Effector memory CD8-positive, alpha-beta T cell (primary cell): ENCODE results near the gene NMU.
"Not testable (repeated sequence)": the region's sequence is repeated elsewhere in the genome, so short reads cannot be mapped to it uniquely, and the experiment has no call there.

Source experiments
- ATAC-seq: fragments of 150-1000 bp; cut with Tn5 transposase; replicated peaks from 2 replicates; pipeline ENCODE4 v1.10.0; 2021; ENCODE audit warnings: mild to moderate bottlenecking, moderate library complexity
- DNase-seq, 3 experiments: peaks; one replicate each; pipeline ENCODE4 v3.0.0; 2021
- H3K27ac Mint-ChIP-seq, 2 donors: one replicate each; pipeline ENCODE4 v1.8.0; 2022; ENCODE audit warnings: mild to moderate bottlenecking in 2 of 2, mixed read lengths in 2 of 2, moderate library complexity in 2 of 2
- H3K27me3 Mint-ChIP-seq, 2 donors: one replicate each; pipeline ENCODE4 v1.8.0; 2022; ENCODE audit warnings: mixed read lengths in 2 of 2
- H3K36me3 Mint-ChIP-seq: one replicate; pipeline ENCODE4 v1.8.0; 2022; ENCODE audit warnings: mild to moderate bottlenecking, moderate library complexity, mixed read lengths; ENCODE audit not compliant: insufficient read depth
- H3K4me1 Mint-ChIP-seq, 2 donors: one replicate each; pipeline ENCODE4 v1.8.0; 2022; ENCODE audit warnings: low read depth in 2 of 2, mixed read lengths in 2 of 2
- H3K4me3 Mint-ChIP-seq, 2 donors: one replicate each; pipeline ENCODE4 v1.8.0; 2022; ENCODE audit warnings: mild to moderate bottlenecking in 2 of 2, mixed read lengths in 2 of 2, moderate library complexity in 2 of 2
- H3K9me3 Mint-ChIP-seq, 2 donors: one replicate each; pipeline ENCODE4 v1.8.0; 2022; ENCODE audit warnings: mixed read lengths in 2 of 2

NMU gene

GRCh38 chr4:55658657-55659056, 22.6 kb upstream of the NMU start:
- H3K27ac Mint-ChIP-seq: no peak overlapping the region
- DNase-seq (no peak), ATAC-seq (no peak)
- H3K4me3 Mint-ChIP-seq: no peak overlapping the region
- H3K9me3 Mint-ChIP-seq: peaks cover 0 to 4% of the 10 kb centered on the region in 2 donors
- no peaks in the 10 kb centered on the region for H3K4me1 Mint-ChIP-seq
- H3K27me3 Mint-ChIP-seq: peaks cover 17 to 40% of the 10 kb centered on the region in 2 donors
- H3K36me3 Mint-ChIP-seq: peaks cover 4% of the 10 kb centered on the region

- no peak overlapping the region for H3K4me3 Mint-ChIP-seq
- DNase-seq: no peak
- H3K27me3 Mint-ChIP-seq: peaks cover 22 to 27% of the 10 kb centered on the region in 2 donors
- ATAC-seq: no peak
- H3K9me3 Mint-ChIP-seq: no peaks in the 10 kb centered on the region
- no peak overlapping the region for H3K27ac Mint-ChIP-seq
- H3K4me1 Mint-ChIP-seq: no peaks in the 10 kb centered on the region
- peaks cover 4% of the 10 kb centered on the region for H3K36me3 Mint-ChIP-seq
These were observed 18.0 kb upstream of the NMU start for GRCh38 chr4:55654131-55654530.

GRCh38 chr4:55650483-55650882, 14.4 kb upstream of the NMU start:
- no peaks in the 10 kb centered on the region for H3K4me1 Mint-ChIP-seq
- ATAC-seq (no peak), DNase-seq (no peak)
- H3K27ac Mint-ChIP-seq: no peak overlapping the region
- H3K9me3 Mint-ChIP-seq: no peaks in the 10 kb centered on the region
- no peak overlapping the region for H3K4me3 Mint-ChIP-seq
- peaks cover 24 to 26% of the 10 kb centered on the region in 2 donors for H3K27me3 Mint-ChIP-seq
- H3K36me3 Mint-ChIP-seq: peaks cover 4% of the 10 kb centered on the region

- peaks cover 10 to 15% of the 10 kb centered on the region in 2 donors for H3K4me1 Mint-ChIP-seq
- H3K27ac Mint-ChIP-seq: no peak overlapping the region
- peaks cover 2% of the 10 kb centered on the region for H3K36me3 Mint-ChIP-seq
- H3K9me3 Mint-ChIP-seq: no peaks in the 10 kb centered on the region
- ATAC-seq (no peak), DNase-seq (no peak)
- H3K4me3 Mint-ChIP-seq: no peak overlapping the region
- H3K27me3 Mint-ChIP-seq: peaks cover 45 to 53% of the 10 kb centered on the region in 2 donors
These were observed 1.2 kb upstream of the NMU start for GRCh38 chr4:55637272-55637820.

GRCh38 chr4:55636656-55636999, 530 bp upstream of the NMU start:
- no peaks in the 10 kb centered on the region for H3K9me3 Mint-ChIP-seq
- H3K36me3 Mint-ChIP-seq: peaks cover 2% of the 10 kb centered on the region
- H3K27me3 Mint-ChIP-seq: peaks cover 48 to 58% of the 10 kb centered on the region in 2 donors
- no peak for ATAC-seq
- no peak overlapping the region for H3K27ac Mint-ChIP-seq
- no peak for DNase-seq
- H3K4me1 Mint-ChIP-seq: peaks cover 10 to 15% of the 10 kb centered on the region in 2 donors
- peak overlapping the region; percentile 62 to 76 for H3K4me3 Mint-ChIP-seq

- Mint-ChIP-seq H3K4me3 (peak overlapping the region; percentile 75 to 80), H3K4me1 (peaks cover 10 to 15% of the 10 kb centered on the region in 2 donors), H3K9me3 (no peaks in the 10 kb centered on the region), H3K27ac (no peak overlapping the region), H3K36me3 (peaks cover 2% of the 10 kb centered on the region), H3K27me3 (peaks cover 58 to 72% of the 10 kb centered on the region in 2 donors)
- no peak for ATAC-seq
- DNase-seq: no peak
These were observed 816 bp downstream of the NMU start for GRCh38 chr4:55635282-55635681.

GRCh38 chr4:55634417-55635128, 1.5 kb downstream of the NMU start:
- Mint-ChIP-seq H3K4me1 (peaks cover 10 to 15% of the 10 kb centered on the region in 2 donors), H3K4me3 (no peak overlapping the region), H3K27ac (no peak overlapping the region), H3K36me3 (peaks cover 2% of the 10 kb centered on the region), H3K9me3 (no peaks in the 10 kb centered on the region), H3K27me3 (peaks cover 54 to 73% of the 10 kb centered on the region in 2 donors)
- DNase-seq (no peak), ATAC-seq (no peak)

GRCh38 chr4:55633903-55634302, 2.2 kb downstream of the NMU start:
- ATAC-seq (no peak), DNase-seq (no peak)
- peaks cover 10 to 15% of the 10 kb centered on the region in 2 donors for H3K4me1 Mint-ChIP-seq
- H3K4me3 Mint-ChIP-seq: no peak overlapping the region
- H3K27me3 Mint-ChIP-seq: peaks cover 54 to 73% of the 10 kb centered on the region in 2 donors
- no peak overlapping the region for H3K27ac Mint-ChIP-seq
- H3K36me3 Mint-ChIP-seq: peaks cover 2% of the 10 kb centered on the region
- H3K9me3 Mint-ChIP-seq: no peaks in the 10 kb centered on the region

- no peak for ATAC-seq
- H3K36me3 Mint-ChIP-seq: no peaks in the 10 kb centered on the region
- DNase-seq: no peak
- H3K9me3 Mint-ChIP-seq: no peaks in the 10 kb centered on the region
- H3K27me3 Mint-ChIP-seq: peaks cover 5 to 7% of the 10 kb centered on the region in 2 donors
- H3K4me1 Mint-ChIP-seq: no peaks in the 10 kb centered on the region
- H3K27ac Mint-ChIP-seq: no peak overlapping the region
- no peak overlapping the region for H3K4me3 Mint-ChIP-seq
These were observed 10.3 kb downstream of the NMU start for GRCh38 chr4:55625835-55626234.

GRCh38 chr4:55624063-55624462, 12.0 kb downstream of the NMU start:
- ATAC-seq, H3K9me3 Mint-ChIP-seq, DNase-seq, H3K27ac Mint-ChIP-seq, H3K27me3 Mint-ChIP-seq, H3K4me1 Mint-ChIP-seq, H3K4me3 Mint-ChIP-seq, H3K36me3 Mint-ChIP-seq: not testable (repeated sequence)

GRCh38 chr4:55618546-55619143, 17.5 kb downstream of the NMU start:
- no peaks in the 10 kb centered on the region for H3K9me3 Mint-ChIP-seq
- ATAC-seq (no peak), DNase-seq (no peak)
- no peak overlapping the region for H3K4me3 Mint-ChIP-seq
- no peaks in the 10 kb centered on the region for H3K36me3 Mint-ChIP-seq
- H3K27me3 Mint-ChIP-seq: peaks cover 0 to 15% of the 10 kb centered on the region in 2 donors
- no peaks in the 10 kb centered on the region for H3K4me1 Mint-ChIP-seq
- H3K27ac Mint-ChIP-seq: no peak overlapping the region

GRCh38 chr4:55617587-55618197, 18.4 kb downstream of the NMU start:
- H3K4me1 Mint-ChIP-seq: no peaks in the 10 kb centered on the region
- H3K36me3 Mint-ChIP-seq: no peaks in the 10 kb centered on the region
- no peak overlapping the region for H3K4me3 Mint-ChIP-seq
- no peak overlapping the region for H3K27ac Mint-ChIP-seq
- no peaks in the 10 kb centered on the region for H3K9me3 Mint-ChIP-seq
- H3K27me3 Mint-ChIP-seq: peaks cover 0 to 15% of the 10 kb centered on the region in 2 donors
- DNase-seq (no peak), ATAC-seq (no peak)

GRCh38 chr4:55615008-55615407, 21.1 kb downstream of the NMU start:
- Mint-ChIP-seq H3K4me3 (no peak overlapping the region), H3K9me3 (no peaks in the 10 kb centered on the region), H3K36me3 (no peaks in the 10 kb centered on the region), H3K27ac (no peak overlapping the region), H3K27me3 (peaks cover 0 to 15% of the 10 kb centered on the region in 2 donors), H3K4me1 (no peaks in the 10 kb centered on the region)
- ATAC-seq: no peak
- no peak for DNase-seq

GRCh38 chr4:55613621-55614020, 22.5 kb downstream of the NMU start:
- Mint-ChIP-seq H3K27ac (no peak overlapping the region), H3K36me3 (no peaks in the 10 kb centered on the region), H3K9me3 (no peaks in the 10 kb centered on the region), H3K27me3 (peaks cover 0 to 11% of the 10 kb centered on the region in 2 donors), H3K4me1 (peaks cover 0 to 6% of the 10 kb centered on the region in 2 donors), H3K4me3 (no peak overlapping the region)
- DNase-seq (no peak), ATAC-seq (no peak)
